ENCODE data around the gene HADHB.
A peak's percentile ranks its signal among the peaks of the same experiment; 100 is the strongest.
"Not testable (repeated sequence)": the region's sequence is repeated elsewhere in the genome, so short reads cannot be mapped to it uniquely, and the experiment has no call there.

Gene HADHB

DNA sequence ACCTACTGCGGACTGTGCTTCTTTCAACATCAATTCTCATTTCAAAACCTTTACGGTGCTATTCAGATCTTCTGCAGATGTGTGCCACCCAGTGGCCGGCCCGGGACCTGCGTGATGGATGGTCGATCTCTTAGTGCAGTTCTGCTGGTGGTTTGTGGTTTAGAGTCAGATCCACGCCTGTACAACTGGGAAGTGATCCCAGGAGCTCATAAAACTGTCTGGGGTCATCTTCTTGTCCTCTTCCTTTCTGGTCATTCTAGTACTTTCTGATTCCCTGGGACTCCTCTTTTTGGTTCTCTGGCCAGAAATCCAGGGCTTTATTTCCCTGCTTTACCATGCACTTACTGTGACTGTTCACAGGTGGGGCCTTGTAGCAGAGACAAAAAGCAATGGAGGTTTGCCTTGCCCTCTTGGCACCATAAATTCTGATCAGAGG, 85.4 kb downstream of the HADHB start:
- DNase-seq (ENCODE audit: low spot score), result peak; percentile 83

- no peak for DNase-seq (ENCODE audit: low spot score)
These were observed 85.9 kb downstream of the HADHB start for GRCh38 chr2:26330604-26331003.

DNA sequence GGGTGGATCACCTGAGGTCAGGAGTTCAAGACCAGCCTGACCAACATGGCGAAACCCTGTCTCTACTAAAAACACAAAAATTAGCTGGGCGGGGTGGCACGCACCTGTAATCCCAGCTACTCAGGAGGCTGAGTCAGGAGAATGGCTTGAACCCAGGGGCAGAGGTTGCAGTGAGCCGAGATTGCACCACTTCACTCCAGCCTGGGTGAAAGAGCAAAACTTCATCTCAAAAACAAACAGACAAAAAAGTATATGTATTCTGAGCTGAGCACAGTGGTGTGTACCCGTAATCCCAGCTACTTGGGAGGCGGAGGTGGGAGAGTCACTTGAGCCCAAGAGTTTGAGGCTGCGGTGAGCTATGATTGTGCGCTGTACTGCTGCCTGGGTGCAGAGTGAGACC, 86.6 kb downstream of the HADHB start:
- not testable (repeated sequence) for DNase-seq (ENCODE audit: low spot score)

GRCh38 chr2:26333293-26333692, 88.6 kb downstream of the HADHB start:
- DNase-seq (ENCODE audit: low spot score), result no peak

DNA sequence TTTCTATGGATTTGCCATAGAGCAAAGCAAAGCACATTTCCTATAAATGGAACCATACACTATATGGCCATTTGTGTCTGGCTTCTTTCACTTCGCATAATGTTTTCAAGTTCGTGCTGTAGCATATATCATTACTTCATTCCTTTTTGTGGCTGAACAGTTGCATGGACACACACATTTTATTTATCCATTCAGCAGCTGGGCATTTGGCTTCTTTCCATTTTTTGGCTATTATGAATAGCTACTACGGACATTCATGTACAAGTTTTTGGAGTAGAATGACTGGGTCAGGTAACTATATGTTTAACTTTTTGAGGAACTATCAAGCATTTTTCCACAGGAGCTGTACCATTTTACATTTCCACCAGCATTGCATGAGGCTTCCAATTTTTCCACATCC, 90.5 kb downstream of the HADHB start:
- DNase-seq (ENCODE audit: low spot score), result no peak

DNA sequence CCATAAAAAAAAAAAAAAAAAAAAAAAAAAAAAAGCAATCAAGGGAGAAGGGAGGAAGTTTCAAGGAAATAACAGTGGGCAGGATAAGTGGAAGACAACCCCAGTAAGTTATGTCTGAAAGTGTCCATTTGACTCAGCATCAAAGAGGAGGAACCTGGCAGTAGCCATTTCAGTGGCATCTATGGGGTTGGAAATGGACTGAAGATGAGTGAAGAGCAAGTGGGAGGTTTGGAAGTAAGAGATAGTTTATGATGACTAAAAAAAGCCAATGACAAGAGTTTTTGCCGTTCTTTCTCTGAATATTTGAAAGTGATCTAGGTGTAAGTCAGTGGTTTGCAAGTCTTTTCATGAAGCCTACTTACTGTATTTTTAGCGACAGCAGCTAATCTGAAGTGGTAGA, 92.0 kb downstream of the HADHB start:
- no peak for DNase-seq (ENCODE audit: low spot score)

DNA sequence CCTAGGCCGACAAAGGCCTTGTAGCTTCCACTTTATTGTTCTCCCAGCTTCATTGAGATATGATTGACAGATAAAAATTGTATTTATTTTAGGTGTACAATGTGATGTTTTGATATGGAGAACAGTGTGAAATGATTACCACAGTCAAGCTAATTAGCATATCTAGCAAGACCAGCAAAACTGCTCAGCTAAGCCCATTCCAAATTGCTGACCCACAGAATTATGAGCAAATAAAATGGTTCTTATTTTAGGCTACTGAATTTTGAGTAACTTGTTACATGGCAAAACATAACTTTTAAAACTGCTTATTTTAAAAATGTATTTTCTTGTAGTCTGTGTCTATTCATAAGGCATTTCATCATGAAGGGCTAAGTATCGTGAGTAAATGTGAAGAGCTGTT, 92.6 kb downstream of the HADHB start:
- no peak for DNase-seq (ENCODE audit: low spot score)

Data from D341Med (cell line).